Activated CD4-positive, alpha-beta T cell treated with anti-CD3 and anti-CD28 coated beads for 1 hour (primary cell): ENCODE results near the gene SLC8A1.

Experiments used
- DNase-seq: peaks from one replicate; pipeline ENCODE4 v3.0.0-alpha.2; 2020

SLC8A1 gene

GRCh38 chr2:40380041-40380440 lies 71.8 kb downstream of the SLC8A1 start:
- DNase-seq = no peak

GRCh38 chr2:40374543-40375240 lies 77.2 kb downstream of the SLC8A1 start:
- no peak for DNase-seq

- DNase-seq = no peak
These were observed 78.8 kb downstream of the SLC8A1 start for GRCh38 chr2:40373111-40373510.

- DNase-seq = no peak
These were observed 79.5 kb downstream of the SLC8A1 start for GRCh38 chr2:40372283-40372985.

- DNase-seq = no peak
These were observed 80.2 kb downstream of the SLC8A1 start for GRCh38 chr2:40371525-40372282.

- no peak for DNase-seq
These were observed 81.9 kb downstream of the SLC8A1 start for GRCh38 chr2:40370007-40370395.

- DNase-seq = no peak
These were observed 82.5 kb downstream of the SLC8A1 start for GRCh38 chr2:40369267-40370006.

GRCh38 chr2:40367652-40368051 lies 84.2 kb downstream of the SLC8A1 start:
- no peak for DNase-seq

GRCh38 chr2:40367032-40367431 lies 84.9 kb downstream of the SLC8A1 start:
- no peak for DNase-seq

GRCh38 chr2:40364151-40364874 lies 87.6 kb downstream of the SLC8A1 start:
- no peak for DNase-seq

- no peak for DNase-seq
These were observed 88.3 kb downstream of the SLC8A1 start for GRCh38 chr2:40363631-40364030.

GRCh38 chr2:40363231-40363630 lies 88.7 kb downstream of the SLC8A1 start:
- DNase-seq = no peak

GRCh38 chr2:40361478-40361877 lies 90.4 kb downstream of the SLC8A1 start:
- no peak for DNase-seq

GRCh38 chr2:40360652-40361051 lies 91.2 kb downstream of the SLC8A1 start:
- no peak for DNase-seq

- DNase-seq = no peak
These were observed 92.1 kb downstream of the SLC8A1 start for GRCh38 chr2:40359811-40360210.

GRCh38 chr2:40358783-40359182 lies 93.1 kb downstream of the SLC8A1 start:
- no peak for DNase-seq

- no peak for DNase-seq
These were observed 94.2 kb downstream of the SLC8A1 start for GRCh38 chr2:40357667-40358066.

GRCh38 chr2:40355451-40355850 lies 96.4 kb downstream of the SLC8A1 start:
- DNase-seq = no peak

- DNase-seq = no peak
These were observed 98.7 kb downstream of the SLC8A1 start for GRCh38 chr2:40353231-40353630.

GRCh38 chr2:40352703-40353099 lies 99.2 kb downstream of the SLC8A1 start:
- no peak for DNase-seq

- no peak for DNase-seq
These were observed 99.7 kb downstream of the SLC8A1 start for GRCh38 chr2:40352041-40352702.

- DNase-seq = no peak
These were observed 103.2 kb downstream of the SLC8A1 start for GRCh38 chr2:40348665-40349064.
